H1 (cell line): ENCODE results near the gene TPRX1. TPM values are rescaled to one million over a fixed set of nuclear protein-coding genes. Genes with fewer than 3 reads are reported as not detected.

Experiments used
- KDM5A ChIP-seq: fragments of 200-600 bp; IDR thresholded peaks from 2 replicates; pipeline ENCODE4 v1.7.1; 2012; ENCODE audit warnings: mild to moderate bottlenecking, low read length, inconsistent platforms, mixed read lengths
- SP1 ChIP-seq: IDR thresholded peaks from 2 replicates; pipeline ENCODE4 v1.6.1; 2011; ENCODE audit warnings: low read depth, low read length
- YY1 ChIP-seq: IDR thresholded peaks from 2 replicates; pipeline ENCODE4 v1.6.1; 2011; ENCODE audit warnings: low read depth, mild to moderate bottlenecking, low read length
- polyA plus RNA-seq, 7 experiments: library from polyadenylated mRNA; depleted of rRNA in 3 of 7; stranded (reverse) in 5 of 7; unstranded in 2 of 7; fragments of >200 nt in 5 of 7; fragments of 200-250 nt in 2 of 7; gene quantifications; 1 replicate in 5 of 7; 2 replicates in 1 of 7; 4 replicates in 1 of 7; pipeline versions ENCODE4 v1.2.1 to v1.2.3, GENCODE V29; 2011 to 2013; ENCODE audit warnings: missing spikeins in 2 of 7, mixed read lengths in 2 of 7
- total RNA-seq: library from RNA; stranded (reverse); fragmentation: NEBNext Ultra II Directional; extraction: Animal tissue kit (Norgen Biotek cat#: 25700); gene quantifications from 2 replicates; pipeline ENCODE4 v1.2.1, GENCODE V29; 2021

Gene TPRX1
- total and polyA plus RNA-seq, 2 of the 8 experiments (the other 6 are each of a cell fraction or from before 2014, with no cell fraction given): 0.03 TPM; not detected in 1

DNA sequence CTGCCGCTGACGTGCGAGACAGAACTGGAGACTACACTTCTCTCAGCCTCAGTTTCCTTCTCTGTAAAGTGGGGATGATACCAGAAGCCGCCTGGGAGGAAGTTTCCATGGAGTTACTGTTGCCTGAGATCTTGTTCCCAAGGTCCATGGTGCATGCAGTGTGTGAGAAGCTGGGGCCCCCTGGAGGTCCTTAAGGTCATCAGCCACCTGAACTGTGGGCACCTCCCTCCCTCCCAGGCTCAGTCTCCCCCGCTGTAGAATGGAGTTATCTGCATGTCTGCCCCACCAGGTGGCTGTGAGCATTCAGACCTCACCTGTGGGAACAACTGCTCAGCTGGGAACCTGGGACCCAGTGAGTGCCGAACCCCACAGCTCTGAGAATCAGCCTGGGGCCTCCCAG lies 20.0 kb upstream of the TPRX1 start (continued):
- TF ChIP-seq YY1 (no peak), KDM5A (no peak), SP1 (no peak)
